ENCODE data around the gene SLC37A2.
A peak's percentile ranks its signal among the peaks of the same experiment; 100 is the strongest.
"Not testable (repeated sequence)": the region's sequence is repeated elsewhere in the genome, so short reads cannot be mapped to it uniquely, and the experiment has no call there.

Gene SLC37A2

DNA sequence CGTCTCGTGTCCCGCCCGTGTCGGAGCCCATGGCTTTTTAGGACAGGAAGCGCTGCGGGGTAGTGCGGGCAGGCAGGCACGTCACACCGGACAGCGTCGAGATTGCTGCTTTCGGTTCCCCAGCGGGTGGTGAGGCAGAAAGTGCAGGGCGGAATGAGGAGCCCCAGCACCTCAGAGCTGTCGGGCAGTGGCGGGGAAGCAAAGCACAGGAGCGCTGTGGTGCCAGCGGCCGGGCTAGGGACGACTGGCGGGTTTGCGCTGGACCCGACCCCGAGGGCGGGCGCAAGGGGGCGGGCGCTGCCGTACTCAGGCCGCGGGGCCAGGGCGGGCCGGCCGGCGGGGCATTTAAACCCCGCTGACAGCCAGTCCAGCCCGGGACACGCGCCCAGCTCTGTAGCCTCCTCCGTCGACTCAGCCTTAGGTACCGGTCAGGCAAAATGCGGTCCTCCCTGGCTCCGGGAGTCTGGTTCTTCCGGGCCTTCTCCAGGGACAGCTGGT lies at the start of gene SLC37A2:
SLC37A2 (plus strand) TSS at position 375 of the 498 bp plus-strand sequence; CDS start at position 438, 63 bp downstream.
- DNase-seq (ENCODE audit: low spot score) = peak; percentile 83

DNA sequence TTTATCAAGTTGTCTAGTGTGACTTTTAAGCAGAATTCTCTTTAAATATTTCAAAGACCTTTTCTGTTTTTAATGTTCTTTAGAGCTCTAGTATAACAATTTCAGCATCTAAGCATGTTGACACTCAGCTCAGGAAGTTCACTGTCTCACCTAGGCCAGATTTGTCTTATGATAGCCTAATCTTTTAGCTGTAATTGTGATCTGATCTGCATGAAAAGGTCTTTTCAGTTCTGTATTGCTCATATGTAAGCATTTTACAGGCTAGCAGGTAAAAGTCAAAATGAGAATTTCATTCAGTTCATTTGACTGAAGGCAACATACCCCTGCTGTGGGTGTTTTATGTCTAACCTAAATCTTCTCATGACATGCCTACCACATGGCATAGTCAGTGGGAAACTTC lies 46.7 kb upstream of the SLC37A2 start:
- DNase-seq (ENCODE audit: low spot score) = no peak

DNA sequence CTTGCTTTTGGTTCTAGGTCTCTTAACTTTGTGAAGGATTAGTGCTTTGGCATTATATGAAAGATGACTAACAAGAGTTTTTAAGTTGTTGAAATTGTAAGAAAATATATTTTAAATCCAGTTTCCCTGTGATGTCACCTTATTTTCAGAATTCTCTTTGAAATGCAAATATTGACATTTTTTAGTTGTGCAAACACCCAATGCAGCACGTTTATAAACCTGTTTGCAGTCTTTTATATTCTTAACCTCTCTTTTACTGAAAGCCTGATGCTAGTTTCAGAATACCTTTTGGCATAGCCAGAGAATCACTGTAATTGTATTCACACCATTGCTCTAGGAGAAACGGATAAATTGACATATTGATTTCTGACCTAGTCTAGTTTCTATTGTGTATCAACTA lies 42.8 kb upstream of the SLC37A2 start:
- DNase-seq (ENCODE audit: low spot score) = no peak

DNA sequence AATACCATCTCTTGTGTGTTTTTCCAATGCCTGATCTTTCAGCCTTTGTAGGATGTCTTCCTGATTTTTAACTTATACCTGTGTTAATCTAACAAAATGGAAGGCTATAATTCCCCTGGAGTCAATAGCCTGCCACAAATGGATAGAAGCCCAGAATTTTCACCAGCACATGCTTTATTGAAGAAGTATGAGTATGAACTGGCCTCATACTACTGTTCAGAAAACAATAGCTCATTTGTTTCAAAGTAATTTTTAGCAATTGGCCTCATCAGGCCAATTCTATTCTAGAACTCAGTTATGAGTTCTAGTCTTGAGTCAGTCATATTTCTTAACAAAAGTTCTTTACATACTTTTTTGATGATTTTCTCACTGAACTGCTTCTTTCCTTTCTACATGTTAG lies 40.6 kb upstream of the SLC37A2 start:
- DNase-seq (ENCODE audit: low spot score) = no peak

DNA sequence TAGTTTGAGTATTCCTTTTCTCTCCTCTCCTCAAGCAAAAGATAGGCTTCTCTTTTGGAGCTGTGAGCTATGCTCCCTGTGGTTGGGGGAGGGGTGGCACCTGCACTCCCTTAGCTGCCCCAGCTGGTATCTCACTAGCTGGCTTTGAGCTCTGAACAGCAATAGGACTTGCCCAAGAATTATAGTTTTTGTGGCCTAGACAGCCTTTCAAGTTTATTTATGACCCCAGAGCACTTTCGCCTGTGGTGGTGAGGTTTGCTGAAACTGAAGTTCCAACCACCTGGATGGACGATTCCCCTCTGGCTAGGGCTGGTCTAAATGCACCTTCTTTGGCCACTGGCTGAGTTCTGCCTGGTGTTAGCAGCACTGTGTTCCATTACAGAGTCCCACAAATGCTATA lies 37.1 kb upstream of the SLC37A2 start:
- DNase-seq (ENCODE audit: low spot score) = no peak

DNA sequence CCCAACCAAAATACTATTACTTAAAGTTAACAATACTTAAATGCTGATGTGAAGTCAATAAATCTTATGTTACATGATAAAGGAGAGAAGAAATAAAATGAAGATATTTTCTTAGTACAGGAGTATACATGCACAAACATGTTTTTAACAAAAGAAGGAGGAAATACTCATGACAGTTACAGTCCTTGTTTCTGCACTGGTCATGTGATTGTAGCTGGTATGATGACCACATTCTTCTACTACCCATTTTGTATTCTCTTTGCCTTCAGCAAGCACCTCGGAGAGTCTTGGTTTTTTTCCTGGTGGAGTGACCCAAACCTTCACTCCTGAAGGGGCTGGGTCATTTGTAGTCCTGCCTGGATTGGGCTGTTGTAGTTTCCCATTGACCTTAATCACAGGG lies 33.7 kb upstream of the SLC37A2 start:
- not testable (repeated sequence) for DNase-seq (ENCODE audit: low spot score)

DNA sequence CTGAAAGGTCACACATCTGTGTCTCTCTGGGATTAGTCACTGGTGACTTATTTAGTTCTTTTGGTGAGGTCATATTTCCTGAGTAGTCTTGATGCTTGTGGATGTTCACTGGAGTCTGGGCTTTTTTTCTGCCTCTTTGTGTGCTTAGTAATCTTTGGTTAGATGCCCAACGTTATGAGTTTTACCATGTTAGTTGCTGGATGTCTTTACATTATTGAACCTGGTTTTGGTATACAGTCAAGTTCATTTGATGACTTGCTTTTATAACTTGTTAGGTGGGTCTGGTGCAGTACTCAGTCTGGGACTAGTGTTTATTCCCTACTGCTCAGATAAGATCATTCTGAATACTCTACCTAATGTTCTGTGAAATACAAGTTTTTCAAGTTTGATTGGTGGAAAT lies 26.2 kb upstream of the SLC37A2 start:
- DNase-seq (ENCODE audit: low spot score) = no peak

DNA sequence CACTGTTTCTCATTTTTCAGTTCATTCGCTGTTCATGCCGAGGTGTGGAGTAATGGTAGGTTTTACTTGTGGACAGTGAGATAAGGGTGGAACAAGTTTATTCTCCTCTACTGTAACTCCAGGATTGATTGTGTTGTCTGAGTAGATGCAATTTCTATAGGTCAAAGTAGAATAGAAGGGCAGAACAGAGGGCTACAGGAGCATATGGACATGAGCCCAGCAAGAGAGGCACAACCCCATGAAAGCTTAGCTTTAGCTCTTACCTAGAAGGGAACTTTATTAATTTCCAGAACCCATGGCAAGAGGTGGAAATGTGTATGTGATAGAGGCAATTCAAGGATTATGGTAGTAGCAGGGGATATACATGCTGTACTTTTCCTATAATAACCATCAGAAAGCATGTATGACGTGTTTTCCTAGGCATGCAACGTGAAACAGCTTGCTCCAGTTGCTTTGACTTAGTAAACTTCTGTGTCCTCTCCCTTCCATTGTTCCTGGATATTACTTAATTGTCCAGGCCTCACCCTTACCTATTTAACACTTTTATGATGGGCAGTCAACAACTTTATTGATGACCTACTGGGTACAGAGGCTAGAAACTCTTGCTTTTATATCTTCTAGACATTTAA lies 13.8 kb upstream of the SLC37A2 start:
- no peak for DNase-seq (ENCODE audit: low spot score)

DNA sequence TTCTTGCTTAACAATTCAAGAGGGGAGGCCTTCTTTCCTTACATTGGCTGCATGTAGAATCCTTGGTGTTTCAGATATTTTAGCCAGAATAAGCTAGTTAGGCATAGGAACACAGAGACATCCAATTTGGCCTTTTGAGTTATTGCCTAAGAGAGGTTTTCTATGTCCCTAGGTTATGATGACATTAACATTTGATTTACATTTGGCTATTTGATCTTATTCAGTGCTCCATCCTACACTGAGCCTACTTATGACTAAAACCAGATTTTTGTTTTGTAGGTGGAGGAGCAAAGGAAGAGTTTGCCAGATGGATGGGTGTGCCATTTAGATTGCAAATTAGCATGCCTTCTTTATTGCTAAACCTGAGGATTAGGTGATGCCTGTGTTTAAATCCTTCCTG lies 11.1 kb upstream of the SLC37A2 start:
- no peak for DNase-seq (ENCODE audit: low spot score)

DNA sequence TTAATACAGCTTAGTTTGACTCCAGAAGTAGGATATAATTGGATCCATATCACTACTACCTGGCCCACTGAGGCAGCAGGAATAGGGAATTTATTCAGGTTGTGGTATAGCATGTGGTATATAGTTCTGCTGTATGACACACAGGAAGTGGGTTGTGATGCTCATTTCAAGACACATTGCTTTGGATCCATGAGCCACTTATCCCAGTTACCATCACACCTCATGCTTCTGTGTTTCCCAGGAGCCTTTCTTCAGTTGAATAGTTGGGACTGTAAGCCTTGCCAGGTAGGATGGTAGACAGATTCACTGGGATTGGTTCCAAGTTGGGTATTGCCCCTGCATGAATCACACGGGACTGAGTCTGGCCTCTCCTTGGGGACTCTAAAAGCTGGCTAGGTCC lies 9.9 kb upstream of the SLC37A2 start:
- DNase-seq (ENCODE audit: low spot score) = no peak

DNA sequence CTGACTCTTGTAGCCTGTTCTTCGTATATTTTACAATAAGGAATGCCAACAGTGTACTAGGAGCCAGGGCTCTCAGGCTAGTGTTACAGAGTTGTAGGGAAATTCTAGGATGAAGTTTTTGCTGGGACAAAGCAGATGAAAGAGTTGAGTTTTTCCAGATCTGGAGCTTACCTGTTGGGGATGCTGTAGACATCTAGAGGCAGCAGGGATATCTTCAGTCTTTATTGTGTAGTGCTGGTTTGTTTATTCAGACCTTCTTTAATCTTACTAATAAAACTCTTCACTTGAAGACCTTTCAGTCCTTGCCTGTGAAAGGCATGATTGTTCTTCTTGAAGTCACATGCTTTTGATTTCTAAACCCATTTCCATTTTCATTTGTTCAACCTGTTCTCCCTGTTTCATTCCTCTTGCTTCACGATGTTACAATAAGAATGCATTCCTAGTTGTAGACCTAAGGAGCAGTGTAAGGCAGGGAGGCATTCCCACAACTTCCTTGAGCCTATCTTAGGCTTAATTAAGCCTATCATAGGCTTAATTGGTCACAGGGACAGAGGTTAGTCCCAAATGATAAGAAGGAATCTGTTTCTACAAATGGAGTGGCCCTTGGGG lies 7.9 kb upstream of the SLC37A2 start:
- no peak for DNase-seq (ENCODE audit: low spot score)

DNA sequence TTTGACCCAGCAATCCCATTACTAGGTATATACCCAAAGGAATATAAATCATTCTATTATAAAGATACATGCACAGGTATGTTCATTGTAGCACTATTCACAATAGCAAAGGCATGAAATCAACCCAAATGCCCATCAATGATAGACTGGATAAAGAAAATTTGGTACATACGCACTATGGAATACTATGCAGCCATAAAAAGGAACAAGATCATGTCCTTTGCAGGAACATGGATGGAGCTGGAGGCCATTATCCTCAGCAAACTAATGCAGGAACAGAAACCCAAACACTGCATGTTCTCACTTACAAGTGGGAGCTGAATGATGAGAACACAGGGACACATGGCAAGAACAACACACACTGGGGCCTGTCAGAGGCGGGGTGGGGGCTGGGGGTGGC lies 7.0 kb upstream of the SLC37A2 start:
- not testable (repeated sequence) for DNase-seq (ENCODE audit: low spot score)

DNA sequence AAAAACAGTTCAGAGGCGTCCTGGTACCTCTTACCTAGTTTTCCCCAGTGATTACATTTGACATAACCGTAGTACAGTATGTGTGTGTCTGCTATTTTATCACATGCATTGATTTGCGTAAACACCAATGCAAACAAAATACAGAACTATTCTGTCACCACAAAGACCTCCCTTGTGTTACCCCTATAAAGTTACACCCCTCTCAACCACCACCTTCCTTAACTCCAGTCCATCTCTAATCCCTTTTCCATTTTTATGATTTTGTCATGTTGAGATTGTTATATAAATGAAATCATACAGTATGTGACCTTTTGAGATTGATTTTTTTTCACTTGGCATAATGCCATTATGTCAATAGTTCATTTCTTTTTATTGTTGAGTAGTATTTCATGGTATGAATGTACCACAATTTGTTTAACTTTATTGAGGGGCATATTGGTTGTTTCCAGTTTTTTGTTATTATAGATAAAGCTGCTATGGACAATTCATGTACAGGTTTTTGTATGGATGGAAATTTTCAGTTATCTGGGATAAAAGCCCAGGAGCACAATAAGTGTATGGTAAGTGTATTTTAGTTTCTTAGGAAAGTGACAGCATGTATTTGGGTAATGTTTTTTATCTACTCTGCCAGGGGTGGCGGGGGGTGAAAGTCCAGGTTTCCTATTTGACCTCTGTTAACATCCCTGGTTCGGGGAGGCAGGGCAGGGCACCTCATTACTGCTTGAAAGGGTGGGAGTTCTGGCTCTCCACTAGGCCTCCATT lies 6.0 kb upstream of the SLC37A2 start:
- DNase-seq (ENCODE audit: low spot score) = no peak

DNA sequence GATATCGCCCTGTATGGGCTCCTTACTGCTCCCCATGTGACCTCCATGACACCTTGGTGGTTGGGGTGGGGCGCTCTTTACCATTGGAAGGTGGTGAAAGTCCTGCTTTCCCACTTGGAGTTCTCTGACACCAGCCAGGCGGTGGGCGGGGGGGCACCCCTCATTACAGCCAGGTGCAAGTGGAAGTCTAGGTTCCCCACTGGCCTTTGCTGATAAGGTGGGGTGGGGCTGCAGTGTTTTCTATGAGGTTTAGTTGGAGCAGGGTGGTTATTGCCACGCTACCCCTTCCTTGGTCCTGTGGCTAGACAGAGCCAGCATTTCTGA lies 5.5 kb upstream of the SLC37A2 start:
- DNase-seq (ENCODE audit: low spot score) = no peak

DNA sequence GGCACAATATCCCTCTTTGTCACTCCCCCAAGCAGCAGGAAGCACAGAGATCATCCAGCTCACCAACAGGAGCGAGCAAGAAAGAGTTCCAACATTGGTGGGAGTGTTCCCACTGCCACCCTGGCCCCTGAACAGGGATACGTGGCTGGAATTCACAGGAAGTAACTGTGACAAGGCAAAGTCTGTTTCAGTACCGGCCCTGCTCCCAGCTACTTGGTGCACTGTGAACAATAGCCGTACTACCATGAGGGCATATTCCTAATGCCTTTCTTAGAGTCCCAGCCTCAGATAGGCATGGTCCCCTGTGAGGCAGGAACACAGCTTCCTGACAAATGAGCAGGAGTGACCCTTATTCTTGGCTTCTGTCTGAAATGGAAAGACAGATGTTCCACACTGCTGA lies 1.8 kb upstream of the SLC37A2 start:
- DNase-seq (ENCODE audit: low spot score) = no peak

DNA sequence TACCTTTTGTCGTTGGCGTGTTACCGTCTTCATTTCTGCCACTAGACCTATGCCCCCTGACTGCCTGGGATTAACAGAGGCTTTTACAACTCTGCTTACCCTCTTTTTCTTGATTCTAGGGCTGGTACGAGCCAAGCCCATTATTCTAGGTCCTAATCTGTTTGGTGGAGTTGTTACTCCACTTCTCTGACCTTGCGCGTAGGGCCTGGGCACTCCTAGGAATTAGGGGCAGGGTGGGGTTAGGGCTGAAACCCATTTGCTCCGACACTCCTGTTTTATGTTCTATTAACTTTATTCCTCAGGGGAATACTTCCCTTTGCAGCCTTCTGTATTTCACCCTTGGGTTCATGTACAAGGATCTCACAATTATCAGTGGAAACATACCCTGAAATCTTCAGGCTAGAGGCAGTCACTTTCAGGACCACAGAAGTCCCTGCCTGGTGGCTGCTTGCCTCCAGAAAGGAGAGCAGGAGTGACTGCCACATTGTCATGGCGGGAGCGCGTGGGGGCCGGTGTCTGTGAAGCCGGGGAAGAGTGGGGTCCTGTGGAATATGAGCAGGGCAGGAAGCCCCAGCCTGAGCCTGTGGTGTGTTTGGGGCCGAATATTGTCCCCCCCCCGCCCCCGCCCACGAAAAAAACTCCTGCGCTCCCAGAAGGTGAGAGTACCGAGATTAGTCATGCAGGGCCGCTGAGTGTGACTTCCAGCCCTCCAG lies 731 bp upstream of the SLC37A2 start:
- DNase-seq (ENCODE audit: low spot score) = no peak

DNA sequence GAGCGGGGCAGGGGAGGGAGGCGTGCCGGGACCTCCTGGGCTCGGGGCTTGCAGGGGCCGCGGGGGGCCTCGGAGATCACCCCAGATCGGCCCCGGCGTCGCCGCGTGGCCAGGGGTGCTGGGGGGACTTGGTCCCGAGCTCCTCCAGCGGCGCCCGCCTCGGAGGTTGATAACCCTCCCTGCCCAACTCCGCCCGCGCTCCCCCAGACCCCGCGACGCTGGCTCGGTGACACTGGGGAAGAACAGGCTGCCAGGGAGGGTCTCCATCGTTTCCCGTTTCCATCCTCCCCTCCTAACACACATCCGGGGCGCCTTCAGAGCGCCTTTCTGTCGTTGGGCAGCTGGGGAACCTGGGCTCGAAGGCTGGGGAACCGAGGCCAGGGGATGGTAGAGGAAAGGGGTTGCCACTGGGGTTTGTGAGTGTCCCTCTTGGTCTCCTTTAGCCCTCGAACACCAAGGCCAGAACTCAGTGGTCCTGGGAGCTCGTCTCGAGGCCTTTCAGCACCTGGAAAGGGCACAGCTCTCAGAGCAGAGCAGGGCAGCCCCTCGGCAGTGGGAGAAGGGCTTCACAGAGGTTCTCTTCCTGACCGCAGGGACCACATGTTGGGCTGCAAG lies 431 bp downstream of the SLC37A2 start:
- peak; percentile 62 for DNase-seq (ENCODE audit: low spot score)

DNA sequence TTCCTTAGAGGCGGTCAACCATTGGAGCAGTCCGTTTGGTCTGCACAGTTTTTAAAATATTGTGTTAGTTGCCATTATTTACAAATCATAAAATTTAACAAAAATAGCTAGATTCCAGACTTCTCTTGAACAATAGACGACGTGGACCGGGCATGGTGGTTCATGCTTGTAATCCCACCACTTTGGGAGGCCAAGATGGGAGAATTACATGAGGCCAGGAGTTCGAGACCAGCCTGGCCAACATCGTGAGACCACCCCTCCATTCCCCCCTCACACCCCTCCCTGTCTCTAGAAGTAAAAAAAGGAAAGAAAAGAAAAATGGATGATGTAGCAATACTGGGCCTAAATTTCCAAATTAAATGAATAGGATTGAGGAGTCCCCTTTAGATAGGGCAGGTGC lies 965 bp downstream of the SLC37A2 start:
- no peak for DNase-seq (ENCODE audit: low spot score)

DNA sequence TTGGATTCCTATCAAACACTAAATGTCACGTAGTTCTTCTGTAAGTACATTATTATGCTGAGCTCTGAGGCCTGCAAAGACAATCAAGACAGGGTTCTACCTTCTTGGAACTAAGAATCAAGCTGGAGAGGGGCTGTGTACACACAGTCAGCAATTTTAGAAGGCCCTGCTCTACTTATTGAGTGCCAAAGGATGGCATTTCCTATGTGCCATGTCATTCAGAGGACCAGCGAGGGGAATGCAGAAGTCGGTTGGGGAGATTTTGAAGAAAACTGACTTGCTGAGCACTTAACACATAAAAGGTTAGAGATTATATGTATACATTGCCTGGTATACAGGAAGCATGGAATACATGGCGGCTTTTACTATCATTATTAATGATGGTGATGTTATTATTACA lies 5.3 kb downstream of the SLC37A2 start:
- DNase-seq (ENCODE audit: low spot score) = no peak

DNA sequence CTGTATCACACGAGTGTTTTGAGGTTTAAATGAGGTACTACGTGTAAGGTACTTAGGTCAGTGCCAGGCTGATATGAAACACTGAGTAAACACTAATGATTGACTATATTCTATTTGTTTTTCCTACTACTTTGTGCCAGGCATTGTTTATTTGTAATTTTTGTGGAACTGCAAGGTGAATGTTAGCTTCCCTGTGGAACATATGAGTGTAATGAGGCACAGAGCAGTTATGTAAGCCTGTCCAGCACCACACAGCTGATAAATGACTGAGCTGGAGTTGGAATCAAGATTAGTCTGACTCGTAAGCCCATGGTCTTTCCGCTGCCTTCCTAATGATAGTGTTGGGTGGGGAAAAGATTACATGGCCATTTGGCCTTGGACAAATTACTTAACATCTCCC lies 5.9 kb downstream of the SLC37A2 start:
- no peak for DNase-seq (ENCODE audit: low spot score)

DNA sequence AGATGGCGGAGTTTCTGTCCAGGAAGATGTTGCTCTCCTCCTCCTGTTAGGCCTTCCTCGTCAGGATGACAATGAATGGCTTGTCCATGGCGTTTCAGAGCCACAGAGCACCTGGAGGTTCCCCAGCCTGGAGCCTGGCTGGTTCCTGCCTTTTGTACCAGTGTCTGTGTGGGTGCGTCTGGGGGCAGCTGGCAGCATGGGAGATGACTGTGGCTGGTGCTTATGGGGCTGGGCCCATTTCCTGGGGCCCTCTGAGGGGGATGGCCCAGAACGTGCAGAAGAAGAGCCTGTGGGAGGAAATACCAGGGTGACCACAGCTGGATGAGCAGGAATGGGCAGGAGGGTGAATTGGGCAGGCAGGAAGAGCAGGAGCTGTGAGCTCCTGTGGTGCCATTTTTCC lies 6.7 kb downstream of the SLC37A2 start:
- no peak for DNase-seq (ENCODE audit: low spot score)

DNA sequence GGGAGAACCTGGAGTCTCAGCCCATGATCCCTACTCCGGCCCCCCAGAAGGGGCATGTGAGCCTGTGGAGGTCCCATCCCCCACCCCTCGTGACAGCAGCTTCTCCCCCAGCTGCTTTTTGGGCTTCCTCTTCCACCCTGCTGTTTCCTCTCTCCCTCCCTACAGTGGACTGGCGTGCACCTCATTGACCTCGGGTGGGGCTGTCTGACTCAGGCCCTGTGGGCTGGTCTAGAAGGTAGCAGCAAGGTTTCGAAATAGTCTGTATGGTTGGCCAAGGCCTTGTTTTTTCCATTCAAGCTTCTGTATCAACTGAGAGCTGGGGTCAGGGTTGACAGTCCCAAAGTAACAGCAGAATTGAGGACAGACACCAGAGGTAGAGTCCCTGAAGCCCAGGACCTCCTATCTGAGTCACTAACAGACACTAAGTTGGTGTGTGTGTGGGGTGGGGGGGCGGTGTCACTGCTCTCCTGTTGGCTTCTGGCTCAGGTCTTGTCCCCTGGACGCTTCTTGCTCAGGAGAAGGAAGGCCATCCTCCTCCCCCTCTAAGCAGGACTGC lies 7.7 kb downstream of the SLC37A2 start:
- DNase-seq (ENCODE audit: low spot score) = no peak
